ENCODE data around the gene HAVCR2. TPM values are rescaled to one million over a fixed set of nuclear protein-coding genes. Genes with fewer than 3 reads are reported as not detected.

Gene HAVCR2
- total RNA-seq, 4 donors from 2014 or later, result 11.7 to 84.9 (median 17.1) TPM

DNA sequence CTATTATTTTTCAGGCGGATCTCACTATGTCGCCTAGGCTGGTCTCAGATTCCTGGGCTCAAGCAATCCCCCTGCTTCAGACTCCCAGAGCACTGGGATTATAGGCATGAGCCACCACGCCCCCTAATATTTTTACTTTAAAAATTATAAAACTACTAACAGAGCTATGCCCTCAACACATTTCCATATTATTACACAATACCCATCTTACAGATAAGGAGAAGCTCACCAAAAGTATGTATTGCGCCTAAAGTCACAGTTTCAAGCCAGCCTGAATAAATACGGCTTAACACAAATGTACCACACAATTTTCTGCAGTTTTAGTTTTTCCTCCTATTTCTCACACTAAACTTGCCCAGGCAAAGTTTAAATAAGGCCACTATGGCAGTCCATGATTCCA, 40.1 kb downstream of the HAVCR2 start:
- TF ChIP-seq, protein P1, sequence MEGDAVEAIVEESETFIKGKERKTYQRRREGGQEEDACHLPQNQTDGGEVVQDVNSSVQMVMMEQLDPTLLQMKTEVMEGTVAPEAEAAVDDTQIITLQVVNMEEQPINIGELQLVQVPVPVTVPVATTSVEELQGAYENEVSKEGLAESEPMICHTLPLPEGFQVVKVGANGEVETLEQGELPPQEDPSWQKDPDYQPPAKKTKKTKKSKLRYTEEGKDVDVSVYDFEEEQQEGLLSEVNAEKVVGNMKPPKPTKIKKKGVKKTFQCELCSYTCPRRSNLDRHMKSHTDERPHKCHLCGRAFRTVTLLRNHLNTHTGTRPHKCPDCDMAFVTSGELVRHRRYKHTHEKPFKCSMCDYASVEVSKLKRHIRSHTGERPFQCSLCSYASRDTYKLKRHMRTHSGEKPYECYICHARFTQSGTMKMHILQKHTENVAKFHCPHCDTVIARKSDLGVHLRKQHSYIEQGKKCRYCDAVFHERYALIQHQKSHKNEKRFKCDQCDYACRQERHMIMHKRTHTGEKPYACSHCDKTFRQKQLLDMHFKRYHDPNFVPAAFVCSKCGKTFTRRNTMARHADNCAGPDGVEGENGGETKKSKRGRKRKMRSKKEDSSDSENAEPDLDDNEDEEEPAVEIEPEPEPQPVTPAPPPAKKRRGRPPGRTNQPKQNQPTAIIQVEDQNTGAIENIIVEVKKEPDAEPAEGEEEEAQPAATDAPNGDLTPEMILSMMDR (IDR thresholded peaks at IDR 0.05), result no peak
- ATAC-seq (ENCODE audit: low FRiP score) (no peak), DNase-seq (ENCODE audit: low spot score) (no peak)

DNA sequence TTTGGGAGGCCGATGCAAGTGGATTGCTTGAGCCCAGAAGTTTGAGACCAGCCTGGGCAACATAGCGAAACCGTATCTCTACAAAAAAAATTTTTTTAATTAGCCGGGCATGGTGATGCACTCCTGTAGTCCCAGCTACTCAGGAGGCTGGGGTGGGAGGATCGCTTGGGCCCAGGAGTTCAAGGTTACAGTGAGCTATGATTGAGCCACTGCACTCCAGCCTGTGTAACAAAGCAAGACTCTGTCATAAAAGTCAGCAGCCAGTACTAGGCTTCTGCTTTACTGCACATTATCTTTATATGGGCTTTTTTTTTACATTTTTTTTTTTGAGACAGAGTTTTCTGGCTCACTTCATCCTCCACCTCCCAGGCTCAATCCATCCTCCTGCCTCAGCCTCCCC, 40.5 kb downstream of the HAVCR2 start:
- DNase-seq (ENCODE audit: low spot score) (no peak), ATAC-seq (ENCODE audit: low FRiP score) (no peak)
- TF ChIP-seq, protein P1 (IDR thresholded peaks at IDR 0.05), result no peak

DNA sequence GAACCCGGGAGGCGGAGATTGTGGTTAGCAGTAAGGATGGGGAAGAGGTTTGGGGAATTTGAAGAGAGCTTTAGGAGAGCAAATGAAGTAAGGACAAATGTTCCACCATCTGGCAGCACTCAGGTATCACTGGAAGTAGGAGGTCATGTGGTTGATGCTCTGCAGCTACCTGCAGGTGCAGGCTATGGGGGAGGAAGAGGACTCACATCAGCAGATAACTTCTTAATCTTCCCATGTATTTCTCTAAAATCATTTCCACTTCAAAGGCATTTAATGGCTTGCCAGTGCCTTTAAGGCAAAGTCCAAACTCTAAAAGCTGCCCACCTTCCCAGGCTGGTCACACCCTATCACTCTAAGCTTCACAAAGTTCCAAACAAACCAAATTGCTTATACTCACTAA, 41.8 kb downstream of the HAVCR2 start:
- ATAC-seq (ENCODE audit: low FRiP score) (no peak), DNase-seq (ENCODE audit: low spot score) (no peak)
- TF ChIP-seq, protein P1 (IDR thresholded peaks at IDR 0.05), result no peak

DNA sequence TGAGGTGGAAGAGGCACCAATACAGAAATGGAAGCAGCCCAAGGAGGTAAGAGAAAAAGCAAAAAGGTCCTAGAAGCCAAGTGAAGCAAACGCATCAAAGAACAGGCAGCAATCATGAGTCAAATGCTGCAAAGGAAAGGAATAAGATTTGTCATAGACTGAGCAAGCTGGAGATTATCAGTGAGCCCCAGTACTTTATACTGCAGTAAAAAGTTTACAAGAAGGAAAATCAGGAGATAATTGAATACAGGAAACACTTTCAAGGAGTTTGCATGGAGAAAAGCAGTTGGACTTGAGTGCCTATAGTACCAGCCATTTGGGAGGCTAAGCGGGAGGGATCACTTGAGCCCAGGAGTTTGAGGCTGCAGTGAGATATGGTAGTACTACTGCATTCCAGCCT, 42.8 kb downstream of the HAVCR2 start:
- no peak for ATAC-seq (ENCODE audit: low FRiP score)

DNA sequence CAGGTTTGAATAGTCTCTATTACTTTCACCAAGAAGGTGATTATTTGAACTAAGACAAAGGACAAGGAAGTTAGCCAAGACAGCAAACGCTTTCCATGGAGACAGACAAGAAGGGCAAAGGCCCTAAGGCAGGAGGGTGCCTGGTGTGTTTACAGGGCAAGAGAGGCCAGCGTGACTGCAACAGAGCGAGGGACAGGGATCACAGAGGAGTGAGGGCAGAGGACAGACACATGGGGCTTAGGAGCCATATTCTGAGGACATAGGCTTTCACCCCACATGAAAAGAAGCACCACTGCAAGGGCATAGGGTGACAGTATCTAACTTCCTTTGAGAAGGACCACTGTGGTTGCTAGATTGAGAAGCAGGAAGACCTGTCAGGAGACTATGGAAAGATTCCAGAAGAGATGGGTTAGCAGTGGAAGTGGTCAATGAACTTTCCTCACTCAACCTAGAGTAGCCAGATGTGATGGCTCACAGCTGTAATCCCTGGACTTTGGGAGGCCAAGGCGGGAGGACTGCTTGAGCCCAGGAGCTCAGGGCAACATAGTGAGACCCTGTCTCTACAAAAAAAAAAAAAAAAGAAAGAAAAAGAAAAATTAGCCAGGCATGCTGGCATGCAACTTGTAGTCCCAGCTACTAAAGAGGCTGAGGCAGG, 44.9 kb downstream of the HAVCR2 start:
- TF ChIP-seq, protein P1 (IDR thresholded peaks at IDR 0.05), result no peak
- ATAC-seq (ENCODE audit: low FRiP score), result no peak
- no peak for DNase-seq (ENCODE audit: low spot score)

More for the DNA sequence above, 42.8 kb downstream of the HAVCR2 start:
- no peak for DNase-seq (ENCODE audit: low spot score)
- TF ChIP-seq, protein P1 (IDR thresholded peaks at IDR 0.05), result no peak

DNA sequence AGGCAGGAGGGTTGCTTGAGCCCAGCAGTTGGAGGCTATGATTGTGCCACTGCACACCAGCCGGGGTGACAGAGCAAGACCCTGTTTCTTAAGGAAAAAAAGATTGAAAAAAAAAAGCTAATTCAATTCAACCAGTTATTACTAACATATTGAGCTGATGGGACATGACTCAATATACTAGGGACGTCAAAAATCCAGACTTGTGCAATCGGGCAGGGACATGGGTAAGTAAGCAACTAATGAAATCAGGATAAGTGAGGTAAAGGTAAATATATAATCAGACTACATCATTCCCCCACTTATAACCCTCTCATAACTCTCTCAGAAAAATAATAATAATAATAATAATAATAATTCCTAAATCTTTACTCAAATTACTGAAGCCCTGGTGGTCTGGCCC, 49.0 kb downstream of the HAVCR2 start:
- TF ChIP-seq, protein P1 (IDR thresholded peaks at IDR 0.05), result no peak
- ATAC-seq (ENCODE audit: low FRiP score) (no peak), DNase-seq (ENCODE audit: low spot score) (no peak)

DNA sequence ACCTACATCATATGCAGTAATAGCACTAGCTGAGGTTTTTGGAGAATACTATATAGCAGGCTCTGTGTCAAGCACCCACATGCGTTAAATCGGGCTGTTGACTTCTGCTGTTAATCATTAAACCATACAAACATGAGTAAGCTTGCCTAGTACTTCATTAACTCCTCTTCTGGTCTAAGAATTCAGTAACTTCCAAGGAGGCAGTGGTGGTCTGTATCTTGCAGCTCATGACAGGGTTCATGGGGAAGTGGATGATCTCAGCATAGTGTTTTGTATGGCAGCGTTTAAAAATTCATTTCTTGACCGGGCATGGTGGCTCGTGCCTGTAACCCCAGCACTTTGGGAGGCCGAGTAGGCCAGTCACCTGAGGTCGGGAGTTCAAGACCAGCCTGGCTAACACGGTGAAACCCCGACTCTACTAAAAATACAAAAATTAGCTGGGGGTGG, 49.7 kb downstream of the HAVCR2 start, which contains the start of gene HAVCR1:
Gene HAVCR1 (minus strand): TSS at position 24 of the 447 bp plus-strand sequence. CDS start 1,173 bp downstream, outside the sequence.
- DNase-seq (ENCODE audit: low spot score) (no peak), ATAC-seq (ENCODE audit: low FRiP score) (no peak)
- TF ChIP-seq, protein P1 (IDR thresholded peaks at IDR 0.05), result no peak

Data from omental fat pad (tissue), 4 donors.